ENCODE data around the gene MTHFD2L. TPM values are rescaled to one million over a fixed set of nuclear protein-coding genes. Genes with fewer than 3 reads are reported as not detected.

MTHFD2L gene
- total RNA-seq, 1 experiment from 2014 or later = 34.0 TPM

DNA sequence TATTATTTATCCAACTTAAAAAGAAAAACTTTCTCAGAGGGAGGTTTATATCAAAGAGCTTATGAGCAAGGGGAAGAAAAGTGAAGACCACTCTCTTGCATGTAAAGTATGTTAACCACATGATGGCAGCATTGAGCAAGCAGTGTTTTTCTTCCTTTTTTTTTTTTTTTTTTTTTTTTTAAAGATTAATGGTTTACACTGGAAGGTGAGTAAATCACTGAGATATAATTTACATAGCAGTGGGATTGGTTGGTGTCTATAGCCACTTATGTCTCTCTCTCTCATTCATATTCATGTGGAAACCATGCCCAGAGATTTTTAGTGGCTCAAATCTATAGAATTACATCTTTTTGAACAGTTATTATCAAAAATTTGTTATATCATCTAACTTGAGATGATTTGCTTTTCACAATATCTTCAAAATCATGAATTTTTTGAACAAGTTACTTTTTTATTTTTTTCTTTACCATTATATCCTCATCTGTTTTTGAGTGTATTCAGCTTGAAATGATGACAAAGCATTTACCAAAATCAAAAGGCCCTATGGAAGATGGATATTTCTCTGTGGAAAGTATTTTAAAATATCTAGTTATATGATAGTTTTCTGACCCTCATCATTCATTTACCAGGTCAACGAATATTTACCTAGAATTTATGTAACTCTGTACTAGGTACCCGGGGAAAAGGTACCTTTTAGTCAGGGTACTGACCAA lies 31.6 kb downstream of the MTHFD2L start:
- peak overlapping the region; percentile 17 for H3K27ac ChIP-seq (ENCODE audit: low read length)
- no peaks in the 10 kb centered on the region for H3F3A ChIP-seq (ENCODE audit: low read length, unreplicated experiment)
- H3K9me3 ChIP-seq (ENCODE audit: low read length) = peaks cover 8% of the 10 kb centered on the region; the same call in 1 of the 2 replicates
- H3K4me3 ChIP-seq (ENCODE audit: low read length) = no peak overlapping the region
- TF ChIP-seq EZH2 (IDR thresholded peaks at IDR 0.05; ENCODE audit: low read length, unreplicated experiment) = no peak
- TF ChIP-seq EZH2phosphoT487 (IDR thresholded peaks at IDR 0.05; ENCODE audit: borderline replicate concordance, low read length) = no peak
- TF ChIP-seq, protein P1, sequence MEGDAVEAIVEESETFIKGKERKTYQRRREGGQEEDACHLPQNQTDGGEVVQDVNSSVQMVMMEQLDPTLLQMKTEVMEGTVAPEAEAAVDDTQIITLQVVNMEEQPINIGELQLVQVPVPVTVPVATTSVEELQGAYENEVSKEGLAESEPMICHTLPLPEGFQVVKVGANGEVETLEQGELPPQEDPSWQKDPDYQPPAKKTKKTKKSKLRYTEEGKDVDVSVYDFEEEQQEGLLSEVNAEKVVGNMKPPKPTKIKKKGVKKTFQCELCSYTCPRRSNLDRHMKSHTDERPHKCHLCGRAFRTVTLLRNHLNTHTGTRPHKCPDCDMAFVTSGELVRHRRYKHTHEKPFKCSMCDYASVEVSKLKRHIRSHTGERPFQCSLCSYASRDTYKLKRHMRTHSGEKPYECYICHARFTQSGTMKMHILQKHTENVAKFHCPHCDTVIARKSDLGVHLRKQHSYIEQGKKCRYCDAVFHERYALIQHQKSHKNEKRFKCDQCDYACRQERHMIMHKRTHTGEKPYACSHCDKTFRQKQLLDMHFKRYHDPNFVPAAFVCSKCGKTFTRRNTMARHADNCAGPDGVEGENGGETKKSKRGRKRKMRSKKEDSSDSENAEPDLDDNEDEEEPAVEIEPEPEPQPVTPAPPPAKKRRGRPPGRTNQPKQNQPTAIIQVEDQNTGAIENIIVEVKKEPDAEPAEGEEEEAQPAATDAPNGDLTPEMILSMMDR (conservative IDR thresholded peaks at IDR 0.05; ENCODE audit: low read depth, low read length) = peak; percentile 91
- ChIA-PET CTCF (interaction anchor here (0.6 to 0.9 kb wide), 9 partner anchors 9 to 616 kb away, joined by 3 to 11 read pairs (median 3); no protein-coding TSS in a partner anchor), POLR2A (ENCODE audit: unreplicated experiment) (interaction anchor here (0.6 kb wide), 2 partner anchors 66 to 443 kb away, joined by 5 to 36 read pairs; no protein-coding TSS in a partner anchor)
- peaks cover 10% of the 10 kb centered on the region; the same call in 1 of the 2 replicates for H3K36me3 ChIP-seq (ENCODE audit: low read depth, low read length)
- 0 out of 2 replicates have a peak overlapping the region, but pooled peaks have one; percentile 7 for H3K9ac ChIP-seq (ENCODE audit: low read length)
- no peak overlapping the region for H2AFZ ChIP-seq (ENCODE audit: low read length)
- peak; percentile 65 for ATAC-seq
- no TSS peak for BruUV-seq (replicated peaks)
- H3K27me3 ChIP-seq (ENCODE audit: low read length) = no peaks in the 10 kb centered on the region
- no peaks in the 10 kb centered on the region for H4K20me1 ChIP-seq (ENCODE audit: low read length)
- peak; percentile 79 for DNase-seq
- no peaks in the 10 kb centered on the region for H3K9me2 ChIP-seq (replicated peaks; ENCODE audit: low read length)
- no peaks in the 10 kb centered on the region for H3K79me2 ChIP-seq (ENCODE audit: low read length)
- intact Hi-C loops (cut with micrococcal nuclease) = loop anchor here (1.0 to 5.0 kb wide), 4 partner anchors 42 to 482 kb away; no protein-coding TSS in a partner anchor
- peaks cover 19% of the 10 kb centered on the region for H3K4me1 ChIP-seq (ENCODE audit: insufficient read depth, low read length)
- no peak overlapping the region for H3K4me2 ChIP-seq (ENCODE audit: low read length)

DNA sequence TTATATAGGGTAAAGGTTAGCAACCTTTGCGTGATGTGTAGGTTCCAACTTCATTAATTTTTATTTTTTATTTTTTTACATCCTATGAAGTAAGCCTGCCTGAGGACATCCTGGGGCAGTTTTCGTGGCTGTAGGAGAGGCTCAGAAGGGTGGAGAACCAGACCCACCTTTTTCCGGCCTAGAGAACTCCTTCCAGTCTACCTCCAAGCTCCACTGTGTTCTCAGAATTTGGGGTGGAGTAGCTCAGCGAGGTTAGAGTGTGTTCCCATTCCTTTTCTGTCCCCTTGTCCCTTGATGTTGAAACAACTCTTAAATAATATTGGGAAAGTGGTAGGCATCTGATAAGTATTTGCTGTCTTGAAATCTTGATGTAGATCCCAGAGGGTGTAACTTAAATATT lies 32.4 kb downstream of the MTHFD2L start:
- intact Hi-C loops (cut with micrococcal nuclease) = no loop called here
- H4K20me1 ChIP-seq (ENCODE audit: low read length) = no peaks in the 10 kb centered on the region
- no peaks in the 10 kb centered on the region for H3K9me2 ChIP-seq (replicated peaks; ENCODE audit: low read length)
- CTCF ChIA-PET = no interaction called here
- peaks cover 10% of the 10 kb centered on the region; the same call in 1 of the 2 replicates for H3K36me3 ChIP-seq (ENCODE audit: low read depth, low read length)
- H2AFZ ChIP-seq (ENCODE audit: low read length) = no peak overlapping the region
- no peaks in the 10 kb centered on the region for H3K27me3 ChIP-seq (ENCODE audit: low read length)
- H3K79me2 ChIP-seq (ENCODE audit: low read length) = no peaks in the 10 kb centered on the region
- peaks cover 19% of the 10 kb centered on the region for H3K4me1 ChIP-seq (ENCODE audit: insufficient read depth, low read length)
- TF ChIP-seq EZH2phosphoT487 (IDR thresholded peaks at IDR 0.05; ENCODE audit: borderline replicate concordance, low read length) (no peak), EZH2 (IDR thresholded peaks at IDR 0.05; ENCODE audit: low read length, unreplicated experiment) (no peak)
- TF ChIP-seq, protein P1 (conservative IDR thresholded peaks at IDR 0.05; ENCODE audit: low read depth, low read length) = no peak
- H3K9ac ChIP-seq (ENCODE audit: low read length) = peak overlapping the region; percentile 7; the same call in 1 of the 2 replicates
- no peaks in the 10 kb centered on the region for H3F3A ChIP-seq (ENCODE audit: low read length, unreplicated experiment)
- no peak for ATAC-seq
- BruUV-seq (replicated peaks) = no TSS peak
- peaks cover 8% of the 10 kb centered on the region; the same call in 1 of the 2 replicates for H3K9me3 ChIP-seq (ENCODE audit: low read length)
- H3K27ac ChIP-seq (ENCODE audit: low read length) = peak overlapping the region; percentile 17
- DNase-seq = no peak
- no peak overlapping the region for H3K4me3 ChIP-seq (ENCODE audit: low read length)
- POLR2A ChIA-PET (ENCODE audit: unreplicated experiment) = no interaction called here
- H3K4me2 ChIP-seq (ENCODE audit: low read length) = no peak overlapping the region

All from PC-3 (cell line).